Activated gamma-delta T cell treated with anti-CD3 and anti-CD28 coated beads, Interleukin-2, amount 50 U/mL, for 16 hours (primary cell): ENCODE measurements around the gene NDUFAF5.

Experiments
- DNase-seq: peaks from one replicate; pipeline ENCODE4 v3.0.0-alpha.2; 2020; ENCODE audit warnings: low read depth

NDUFAF5 gene

DNA sequence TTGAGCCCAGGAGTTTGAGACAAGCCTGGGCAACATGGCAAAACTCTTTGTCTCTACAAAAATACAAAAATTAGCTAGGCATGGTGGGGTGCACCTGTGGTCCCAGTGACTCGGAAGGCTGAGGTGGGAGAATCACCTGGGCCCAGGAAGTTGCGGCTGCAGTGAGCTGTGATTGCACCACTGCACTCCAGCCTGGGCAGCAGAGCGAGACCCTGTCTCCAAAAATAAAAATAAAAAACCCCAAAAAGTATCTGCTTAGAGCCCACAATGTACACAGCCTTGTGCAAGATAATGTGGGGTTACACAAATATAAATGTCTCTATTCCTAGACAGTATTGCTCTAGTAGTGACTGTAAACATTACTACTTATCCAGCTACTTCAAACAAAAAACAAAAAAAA is 6.0 kb upstream of the NDUFAF5 start:
- no peak for DNase-seq

DNA sequence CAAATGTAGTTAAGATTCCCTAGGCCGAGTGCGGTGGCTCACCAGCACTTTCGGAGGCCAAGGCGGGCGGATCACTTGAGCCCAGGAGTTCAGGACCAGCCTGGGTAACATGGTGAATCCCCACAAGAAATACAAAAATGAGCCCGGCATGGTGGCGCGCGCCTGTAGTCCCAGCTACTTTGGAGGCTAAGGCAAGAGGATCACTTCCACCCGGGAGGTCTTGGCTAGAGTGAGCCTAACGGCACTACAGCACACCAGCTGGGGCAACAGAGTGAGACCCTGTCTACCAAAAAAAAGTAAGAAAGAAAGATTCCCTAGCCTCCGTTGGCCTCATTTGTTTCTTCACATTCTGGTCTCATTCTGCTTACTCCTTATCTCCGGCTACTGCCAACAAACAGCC is 1.3 kb upstream of the NDUFAF5 start:
- DNase-seq, result no peak

DNA sequence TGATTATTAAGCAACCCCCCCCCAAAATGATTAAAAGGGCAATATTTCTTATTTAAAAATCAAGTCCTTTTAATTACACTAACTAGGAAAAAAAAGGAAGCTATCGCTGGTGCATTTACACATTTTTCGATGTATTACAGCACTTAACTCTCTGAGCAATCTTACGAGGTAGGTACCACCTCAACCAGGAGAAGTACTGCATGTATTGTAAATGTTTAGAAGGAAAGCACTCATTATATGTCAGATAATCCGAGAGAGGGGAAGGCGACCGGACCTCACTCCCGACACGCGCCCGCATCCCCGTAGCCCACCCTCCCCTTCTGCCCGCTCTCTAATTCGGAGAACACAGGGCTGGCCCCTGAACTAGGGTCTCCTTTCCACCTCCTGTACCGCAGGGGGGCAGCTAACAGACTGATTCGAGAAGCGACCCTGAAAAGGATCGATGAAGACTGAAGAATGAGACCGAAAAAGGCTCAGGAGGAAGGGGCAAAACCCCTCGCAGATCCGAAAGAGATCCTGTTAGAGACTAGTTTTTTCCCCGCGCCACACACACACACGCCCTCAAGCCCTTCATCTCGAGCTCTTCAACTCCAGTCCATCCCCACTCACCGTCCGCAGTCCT is 446 bp upstream of the NDUFAF5 start:
- DNase-seq, result peak; percentile 0

DNA sequence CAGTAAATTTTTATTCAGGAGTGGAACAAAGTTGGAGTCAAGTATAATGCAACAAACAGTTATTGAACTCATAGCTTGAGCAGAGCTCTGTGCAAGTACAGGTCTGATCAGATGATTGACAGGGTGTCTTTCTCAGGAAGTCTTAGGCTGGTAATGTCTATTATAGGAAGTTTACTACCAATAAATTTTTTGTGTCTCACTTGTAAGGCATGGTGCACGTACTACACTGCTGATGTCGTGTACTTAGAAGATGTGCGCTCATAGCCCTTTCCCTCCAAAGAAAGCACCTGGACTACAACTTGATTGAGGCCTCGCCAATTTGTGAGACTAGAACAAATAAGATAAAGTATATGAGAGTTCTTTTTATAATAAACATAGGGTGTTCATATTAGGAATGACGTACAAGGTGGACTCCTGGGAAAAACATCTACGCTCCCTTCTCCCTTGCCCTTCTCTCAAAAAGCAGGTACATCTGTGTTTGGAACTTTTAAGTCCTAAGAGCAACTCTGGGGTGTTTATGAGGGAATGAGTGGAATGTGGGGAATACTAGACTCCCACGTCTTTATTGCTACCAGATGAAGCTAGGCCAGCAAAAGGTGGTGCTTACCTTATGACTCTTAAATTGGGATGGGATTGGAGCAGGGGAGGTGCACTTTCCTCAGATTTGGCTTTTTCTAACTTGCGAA is 1.5 kb downstream of the NDUFAF5 start:
- DNase-seq, result no peak

DNA sequence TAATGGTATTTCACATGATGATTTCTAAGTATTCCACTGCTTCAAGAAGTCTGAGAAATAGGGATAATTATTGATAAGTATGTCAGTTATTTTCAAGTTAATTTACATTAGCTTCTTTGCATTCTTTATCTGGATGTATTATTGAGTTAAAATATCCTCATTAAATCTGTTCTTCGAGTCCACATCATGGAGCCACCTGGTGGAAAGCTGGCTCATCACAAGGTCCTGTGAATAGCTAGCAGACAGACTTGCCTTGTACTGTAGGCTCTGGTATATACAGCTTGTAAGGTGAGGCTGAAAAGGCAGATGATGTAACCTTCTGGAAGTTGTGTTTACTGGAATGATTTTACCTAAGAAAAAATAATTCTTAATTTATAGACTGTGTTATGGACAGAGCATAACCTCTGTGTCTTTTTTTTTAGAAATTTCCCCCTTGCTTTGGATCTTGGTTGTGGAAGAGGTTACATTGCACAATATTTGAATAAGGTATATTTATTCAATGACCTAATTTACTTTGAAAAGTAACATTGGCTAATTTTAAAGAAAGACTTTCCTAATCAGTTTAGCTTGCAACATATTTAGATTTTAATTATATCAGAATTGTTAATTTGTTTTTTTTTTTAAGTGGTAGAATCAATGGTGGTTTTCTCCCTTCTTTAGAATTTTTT is 3.5 kb downstream of the NDUFAF5 start:
- no peak for DNase-seq

DNA sequence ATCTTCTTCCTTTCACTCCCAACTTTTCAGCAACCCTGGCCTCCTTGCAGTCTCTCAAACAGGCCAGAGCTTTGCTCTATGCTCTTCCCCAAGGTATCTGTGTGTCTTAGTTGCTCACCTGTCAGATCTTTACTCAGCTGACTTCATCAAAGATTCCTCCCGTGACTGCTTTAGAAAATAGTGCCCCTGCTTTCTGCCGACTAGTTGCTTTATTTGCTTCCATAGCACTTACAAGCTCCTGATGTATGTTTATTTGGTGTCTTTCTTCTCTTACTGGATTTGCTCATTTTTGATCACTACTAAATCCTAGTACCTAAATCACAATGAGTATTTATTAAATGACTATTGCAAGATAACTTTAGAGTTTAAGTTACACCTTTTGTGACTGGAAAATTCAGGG is 5.9 kb downstream of the NDUFAF5 start:
- no peak for DNase-seq

DNA sequence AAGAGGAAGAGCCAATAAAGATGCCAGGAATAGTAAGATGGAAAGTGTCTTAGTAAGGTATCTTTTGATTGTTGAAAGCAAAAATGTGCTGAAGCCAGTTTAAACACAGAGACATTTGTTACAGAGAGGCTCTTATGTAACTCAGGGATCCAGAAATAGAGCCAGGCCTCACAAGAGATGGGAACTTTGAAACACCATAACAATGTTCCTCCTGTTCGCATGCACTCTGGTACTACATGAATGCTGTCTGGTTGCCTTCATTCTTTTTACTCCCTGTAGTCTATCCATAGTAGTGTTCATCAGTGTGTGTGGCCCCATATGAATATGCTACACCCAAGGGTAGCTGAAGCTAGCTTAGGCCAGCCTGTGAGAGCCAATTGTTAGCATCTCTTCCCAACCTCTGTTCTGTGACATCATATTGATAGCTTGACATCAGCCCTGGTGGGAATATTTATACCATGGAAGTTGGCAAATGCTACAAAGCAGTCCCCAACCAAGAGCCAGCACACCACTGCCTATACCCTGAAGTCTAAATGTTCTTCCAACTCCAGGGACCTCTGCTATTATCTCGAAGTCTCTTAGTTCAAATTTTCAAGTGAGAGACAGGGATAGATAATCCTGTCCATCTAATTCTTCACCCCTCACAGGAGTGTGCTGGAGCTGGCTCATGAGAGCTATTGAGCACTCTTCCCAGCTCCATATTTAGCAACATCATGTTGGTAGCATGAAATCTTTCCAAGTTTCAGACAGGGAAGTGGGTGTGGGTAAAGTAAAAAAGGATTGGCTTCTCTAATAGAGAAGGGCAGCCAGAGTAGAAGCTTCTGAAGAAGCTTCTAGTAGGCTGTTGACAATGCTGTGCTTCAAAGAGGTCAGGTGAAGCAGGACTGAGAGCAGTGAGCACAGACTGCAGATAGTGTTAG is 7.0 kb downstream of the NDUFAF5 start:
- no peak for DNase-seq

DNA sequence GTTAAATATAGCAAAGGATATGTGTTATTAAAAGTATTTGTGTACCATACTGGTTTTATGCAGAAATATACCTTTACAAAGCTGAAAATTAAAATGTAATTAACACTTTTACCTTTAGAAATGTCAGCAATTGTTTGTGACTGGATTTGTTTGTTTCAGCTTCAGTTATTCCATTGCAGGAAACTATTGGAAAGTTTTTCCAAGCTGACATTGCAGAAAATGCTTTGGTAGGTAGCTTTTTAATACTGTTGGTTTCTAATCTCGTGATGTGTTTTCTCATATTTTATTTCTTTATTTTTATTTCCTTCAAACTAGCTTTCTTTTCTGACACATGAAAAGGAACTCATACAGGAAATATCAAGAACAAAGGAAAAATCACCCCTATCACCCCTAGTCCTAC is 8.2 kb downstream of the NDUFAF5 start:
- DNase-seq, result no peak

DNA sequence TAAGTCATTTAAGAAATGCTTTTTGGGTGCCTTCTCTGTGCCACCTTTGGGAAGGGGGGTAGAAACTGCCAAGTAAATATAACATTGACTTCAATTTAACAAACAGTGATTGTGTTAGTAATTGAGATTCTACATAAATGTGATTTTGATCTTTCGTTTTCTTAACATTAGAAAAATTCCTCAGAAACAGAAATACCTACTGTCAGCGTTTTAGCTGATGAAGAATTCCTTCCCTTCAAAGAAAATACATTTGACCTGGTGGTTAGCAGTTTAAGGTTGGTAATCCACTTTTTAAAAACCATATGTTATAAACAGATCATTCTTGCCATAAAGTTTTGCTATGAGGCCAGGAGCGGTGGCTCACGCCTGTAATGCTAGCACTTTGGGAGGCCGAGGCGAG is 9.8 kb downstream of the NDUFAF5 start:
- no peak for DNase-seq

DNA sequence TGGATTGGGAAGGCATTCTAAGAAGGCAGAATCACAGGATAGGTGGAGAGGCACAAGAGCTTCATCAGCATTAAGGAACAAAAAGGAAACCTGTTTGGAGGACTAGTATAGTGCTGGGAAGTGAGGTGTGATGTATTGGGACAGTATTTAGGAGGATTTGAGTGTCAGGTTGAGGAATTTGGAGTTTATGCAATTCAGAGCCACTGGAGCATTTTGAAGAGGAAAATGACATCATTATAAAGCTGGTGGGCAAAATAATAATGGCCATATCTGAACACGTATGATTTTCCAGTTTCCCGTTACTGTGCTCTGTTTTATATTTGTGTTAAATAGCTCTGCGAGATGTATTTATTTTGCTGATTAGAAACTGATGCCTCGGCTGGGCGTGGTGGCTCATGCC is 14.2 kb downstream of the NDUFAF5 start:
- no peak for DNase-seq

DNA sequence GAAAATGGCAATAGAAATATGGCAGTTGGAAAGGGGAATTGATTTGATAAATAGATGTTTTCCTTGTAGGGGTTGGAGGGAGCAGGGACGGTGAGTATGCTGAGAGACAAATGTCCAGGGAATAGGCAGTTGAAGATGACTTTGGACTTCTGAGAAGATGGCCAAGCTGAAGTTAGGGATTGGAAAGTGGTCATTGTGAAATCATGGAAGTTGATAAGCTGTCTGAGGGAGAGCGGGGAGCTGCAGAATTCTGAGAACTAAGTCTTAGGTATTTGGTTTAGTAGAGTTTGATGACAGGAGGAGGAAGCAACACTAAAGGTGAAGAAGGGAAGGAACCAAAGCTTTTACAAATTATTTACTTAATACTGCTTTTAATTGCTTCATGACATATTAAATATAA is 15.1 kb downstream of the NDUFAF5 start:
- no peak for DNase-seq

DNA sequence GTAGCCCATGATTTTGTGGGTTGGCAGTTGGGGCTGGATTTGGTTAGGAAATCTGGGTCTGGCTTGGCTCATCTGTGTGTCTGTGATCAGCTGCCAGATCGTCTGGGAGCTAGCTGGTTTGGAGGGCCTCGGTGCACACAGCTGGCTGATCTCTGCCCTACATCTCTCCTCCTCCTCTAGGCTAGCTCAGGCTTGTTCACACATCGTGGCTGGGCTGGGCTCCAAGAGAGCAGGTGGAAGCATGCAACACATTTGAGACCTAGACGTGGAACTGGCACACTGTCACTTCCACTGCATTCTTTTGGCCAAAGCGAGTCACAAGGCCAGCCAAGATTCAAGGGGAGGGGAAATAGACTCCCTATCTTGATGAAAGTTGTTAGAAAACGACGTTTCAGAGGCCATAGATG is 15.9 kb downstream of the NDUFAF5 start:
- DNase-seq, result no peak

DNA sequence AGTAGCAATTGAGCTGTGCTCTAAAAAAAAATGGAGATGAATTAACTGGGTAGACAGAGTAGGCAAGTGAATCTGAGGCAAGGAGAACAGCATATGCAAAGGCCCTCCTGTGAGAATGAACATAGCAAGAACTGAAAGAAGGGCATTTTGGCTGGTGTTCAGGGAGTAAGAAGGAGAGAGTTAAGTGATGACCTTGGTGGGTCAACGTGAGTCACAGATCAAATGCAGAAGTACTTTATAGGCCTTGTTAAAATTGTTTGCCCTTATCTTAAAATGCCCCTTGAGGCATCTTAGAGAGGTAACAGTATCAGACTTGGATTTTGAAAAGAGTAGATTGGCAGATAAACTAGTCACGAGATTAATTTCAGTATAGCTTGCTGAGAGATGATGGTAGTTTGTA is 24.5 kb downstream of the NDUFAF5 start:
- no peak for DNase-seq

DNA sequence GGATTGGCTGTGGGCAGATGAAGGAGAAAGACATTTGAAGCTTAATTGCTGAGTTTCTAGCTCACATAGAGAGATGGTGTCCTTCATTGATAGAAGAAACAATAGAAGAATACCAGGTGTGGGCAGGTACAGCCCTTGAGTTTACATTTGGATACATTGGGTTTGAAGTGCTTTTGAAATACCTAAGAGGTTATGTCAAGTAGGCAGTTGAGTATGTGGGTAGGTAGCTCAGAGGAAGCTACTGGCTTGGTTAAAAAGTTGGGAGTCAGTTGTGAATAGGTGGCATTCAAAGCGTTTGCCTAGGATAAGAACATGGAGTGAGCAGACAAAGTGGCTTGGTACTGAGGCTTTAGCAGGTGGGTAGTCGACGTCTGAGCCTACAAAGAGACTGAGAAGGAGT is 25.0 kb downstream of the NDUFAF5 start:
- no peak for DNase-seq

DNA sequence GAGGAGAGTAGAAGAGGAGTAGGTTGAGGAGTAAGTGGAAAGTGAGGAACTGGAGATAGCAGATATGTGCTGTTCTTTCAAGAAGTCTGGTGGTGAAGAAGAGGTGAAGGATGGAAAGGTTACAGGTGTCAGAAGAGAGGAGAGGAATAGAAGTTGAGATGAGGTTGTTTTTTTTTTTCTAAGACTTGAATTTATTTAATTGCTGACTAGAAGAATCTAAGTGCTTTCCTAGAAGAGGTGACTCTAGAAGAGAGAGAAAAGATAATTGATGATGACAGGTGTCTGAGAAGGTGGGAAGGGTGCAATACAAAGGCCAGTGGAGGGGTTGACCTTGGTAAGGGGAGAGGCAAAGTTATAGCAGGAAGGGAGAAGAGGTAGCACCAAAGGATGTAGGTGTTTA is 25.6 kb downstream of the NDUFAF5 start:
- DNase-seq, result no peak

DNA sequence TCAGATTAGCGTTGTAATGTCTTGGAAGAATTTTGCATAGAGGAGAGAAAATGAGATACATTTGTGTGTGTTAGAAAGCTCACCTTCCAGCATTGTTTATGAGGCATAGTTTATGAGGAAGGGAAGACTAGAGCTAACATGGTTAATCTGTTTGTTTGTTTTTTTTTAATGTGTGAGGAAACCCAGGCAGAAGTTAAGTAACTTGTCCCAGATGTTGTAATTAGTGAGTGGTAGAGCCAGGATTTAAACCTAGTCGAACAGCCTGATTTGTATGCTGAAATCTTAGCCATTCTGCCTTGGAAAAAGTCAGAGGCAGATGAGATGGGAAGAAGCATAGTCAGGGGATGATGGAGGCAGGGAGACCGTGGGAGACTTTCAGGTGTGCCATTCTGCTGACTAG is 29.1 kb downstream of the NDUFAF5 start:
- DNase-seq, result no peak

DNA sequence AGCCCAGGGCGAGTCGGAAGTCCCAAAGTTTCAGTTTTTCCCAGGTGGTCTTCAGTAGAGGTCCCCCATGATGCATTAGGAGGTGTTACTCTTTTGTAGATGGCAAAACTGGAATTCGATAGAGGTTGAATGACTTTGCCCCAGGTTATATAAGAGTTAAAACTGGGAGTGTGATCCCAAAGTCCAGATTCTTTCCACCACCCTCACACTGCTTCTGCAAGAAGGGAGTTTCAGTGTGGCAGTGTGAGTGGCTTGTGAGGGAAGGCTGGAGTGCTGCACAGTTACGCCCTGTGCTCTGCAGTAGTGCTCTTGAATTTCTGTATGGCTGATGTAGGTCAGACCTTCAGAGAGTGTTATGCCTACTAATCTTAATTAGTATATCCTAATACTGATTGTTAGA is 29.8 kb downstream of the NDUFAF5 start:
- DNase-seq, result no peak

DNA sequence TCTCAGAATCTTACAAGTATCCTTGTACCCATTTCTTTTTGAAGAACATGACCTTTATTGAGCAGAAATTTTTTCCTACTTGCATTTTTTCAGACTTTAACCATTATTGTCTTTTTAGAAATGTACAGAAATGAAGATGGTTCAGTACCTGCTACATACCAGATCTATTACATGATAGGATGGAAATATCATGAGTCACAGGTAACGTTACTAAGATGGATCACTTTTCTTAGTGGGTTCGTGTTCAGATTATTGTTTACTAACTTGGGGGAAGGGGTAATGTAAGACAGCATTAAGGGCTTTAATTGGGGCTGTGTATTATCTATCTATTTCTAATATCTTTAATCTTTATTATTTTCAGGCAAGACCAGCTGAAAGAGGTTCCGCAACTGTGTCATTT is 31.9 kb downstream of the NDUFAF5 start:
- no peak for DNase-seq

DNA sequence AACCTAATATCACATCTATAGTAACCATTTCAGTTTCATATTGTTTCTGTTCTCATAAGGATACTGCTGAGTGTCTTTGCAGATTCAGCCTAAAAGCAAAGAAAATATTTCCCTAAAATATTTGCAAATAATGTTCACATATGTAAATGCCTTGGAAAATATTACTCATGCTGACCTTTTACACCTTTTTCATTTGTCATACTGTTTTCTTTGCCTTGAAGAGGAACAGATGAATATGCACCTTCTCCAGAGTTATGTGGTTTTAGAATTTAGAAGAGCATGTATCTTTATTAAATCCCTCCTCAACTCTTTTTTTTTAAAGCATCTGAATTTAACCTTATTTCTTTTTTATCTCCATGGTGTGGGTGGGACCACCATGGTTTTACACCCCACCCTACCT is 32.5 kb downstream of the NDUFAF5 start:
- DNase-seq, result no peak

DNA sequence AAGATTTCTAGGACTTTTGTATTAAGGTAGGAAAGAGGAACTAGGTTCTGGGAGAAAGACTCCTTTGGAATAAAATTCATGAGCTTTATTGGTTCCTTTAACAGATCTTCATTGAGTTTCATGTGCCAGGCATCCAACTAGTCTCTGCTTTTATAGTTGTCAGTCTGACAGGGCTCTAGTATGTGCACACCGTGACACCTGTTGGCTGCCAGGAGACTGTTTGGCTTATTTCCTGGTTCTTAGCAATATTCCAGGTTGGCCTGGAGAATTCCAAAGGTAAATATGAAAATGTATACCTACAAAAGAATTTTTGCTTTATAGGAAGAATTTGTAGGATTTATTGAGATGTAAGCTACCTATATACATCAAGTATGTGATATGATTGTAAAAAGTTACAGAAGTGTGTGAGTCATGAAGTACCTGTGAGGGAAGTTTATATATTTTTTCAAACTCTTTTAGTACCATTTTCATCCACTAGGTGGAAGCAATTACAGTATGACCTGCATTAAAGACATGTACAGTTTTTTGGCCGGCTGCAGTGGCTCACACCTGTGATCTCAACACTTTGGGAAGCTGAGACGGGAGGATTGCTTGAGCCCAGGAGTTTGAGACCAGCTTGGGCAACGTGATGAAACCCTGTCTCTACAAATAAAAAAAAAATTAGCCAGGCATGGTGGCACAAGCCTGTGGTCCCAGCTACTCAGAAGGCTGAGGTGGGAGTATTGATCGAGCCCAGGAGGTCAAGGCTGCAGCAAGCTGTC is 35.2 kb downstream of the NDUFAF5 start:
- no peak for DNase-seq

DNA sequence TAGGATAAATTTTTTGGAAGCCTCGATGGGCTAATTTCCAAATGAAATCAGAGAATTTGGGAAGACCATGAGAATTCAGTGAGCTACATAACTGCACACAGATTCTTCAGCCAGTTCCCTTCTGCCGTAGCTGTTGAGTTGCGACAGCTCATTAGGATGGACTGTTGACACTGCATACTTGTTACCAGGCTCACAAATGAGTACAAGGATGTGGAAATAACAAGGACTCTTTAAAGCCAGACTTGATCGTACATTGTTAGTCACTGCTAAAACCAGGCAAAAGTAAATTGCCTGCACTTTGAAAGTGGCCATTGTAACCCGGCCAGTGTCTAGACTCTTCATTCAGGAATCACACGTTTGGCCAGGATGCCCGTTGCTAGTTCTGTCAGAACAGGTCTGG is 37.0 kb downstream of the NDUFAF5 start:
- DNase-seq, result no peak

DNA sequence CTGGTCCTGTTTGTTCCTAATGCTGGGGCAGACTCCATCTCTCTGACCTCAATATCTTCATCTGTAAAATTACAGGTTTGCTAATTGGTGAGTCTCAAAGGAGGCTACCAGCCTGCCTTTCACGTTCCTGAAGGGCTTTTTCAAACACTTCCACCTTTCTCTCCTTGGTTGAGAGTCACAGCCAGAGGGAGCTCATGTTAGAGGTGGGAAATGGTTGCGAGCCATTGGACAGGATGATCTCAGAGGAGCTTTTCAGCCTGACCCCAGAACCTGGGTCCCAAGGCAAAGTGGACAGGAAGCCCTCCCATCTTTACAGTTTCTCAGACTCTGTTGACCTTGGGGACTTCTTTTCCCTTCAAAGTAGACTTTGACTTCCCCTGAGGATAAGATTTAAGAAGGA is 37.6 kb downstream of the NDUFAF5 start:
- DNase-seq, result no peak
